Astrocyte (in vitro differentiated cells and primary cell): Measurements from ENCODE around the gene KDM2B.

ENCODE experiments used
- EZH2 ChIP-seq: IDR thresholded peaks from 2 replicates; pipeline ENCODE4 v1.6.1; 2012; ENCODE audit warnings: mild to moderate bottlenecking, low read length, inconsistent platforms; ENCODE audit not compliant: insufficient read depth
- TF ChIP-seq, protein P1 (sequence below): IDR thresholded peaks from 2 replicates; pipeline ENCODE4 v1.5.1; 2011; ENCODE audit warnings: low read depth, mild to moderate bottlenecking, inconsistent platforms, low read length, moderate library complexity; ENCODE audit not compliant: insufficient read depth

DNA sequence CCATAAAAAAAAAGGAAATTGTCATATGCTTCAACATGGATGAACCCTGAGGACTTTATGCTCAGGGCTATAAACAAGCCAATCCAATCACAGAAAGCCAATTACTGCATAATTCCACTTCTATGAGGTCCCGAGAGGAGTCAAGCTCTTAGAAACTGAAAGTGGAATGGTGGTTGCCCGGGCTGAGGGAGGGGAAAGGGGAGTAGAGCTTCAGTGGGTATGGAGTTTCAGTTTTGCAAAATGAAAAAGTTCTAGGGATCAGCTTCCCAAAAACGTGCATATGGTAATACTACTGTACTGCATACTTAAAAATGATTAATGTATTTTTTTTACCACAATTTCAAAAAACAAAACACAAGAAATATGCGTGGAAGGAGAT lies 128.9 kb downstream of the KDM2B start:
- TF ChIP-seq, protein P1, sequence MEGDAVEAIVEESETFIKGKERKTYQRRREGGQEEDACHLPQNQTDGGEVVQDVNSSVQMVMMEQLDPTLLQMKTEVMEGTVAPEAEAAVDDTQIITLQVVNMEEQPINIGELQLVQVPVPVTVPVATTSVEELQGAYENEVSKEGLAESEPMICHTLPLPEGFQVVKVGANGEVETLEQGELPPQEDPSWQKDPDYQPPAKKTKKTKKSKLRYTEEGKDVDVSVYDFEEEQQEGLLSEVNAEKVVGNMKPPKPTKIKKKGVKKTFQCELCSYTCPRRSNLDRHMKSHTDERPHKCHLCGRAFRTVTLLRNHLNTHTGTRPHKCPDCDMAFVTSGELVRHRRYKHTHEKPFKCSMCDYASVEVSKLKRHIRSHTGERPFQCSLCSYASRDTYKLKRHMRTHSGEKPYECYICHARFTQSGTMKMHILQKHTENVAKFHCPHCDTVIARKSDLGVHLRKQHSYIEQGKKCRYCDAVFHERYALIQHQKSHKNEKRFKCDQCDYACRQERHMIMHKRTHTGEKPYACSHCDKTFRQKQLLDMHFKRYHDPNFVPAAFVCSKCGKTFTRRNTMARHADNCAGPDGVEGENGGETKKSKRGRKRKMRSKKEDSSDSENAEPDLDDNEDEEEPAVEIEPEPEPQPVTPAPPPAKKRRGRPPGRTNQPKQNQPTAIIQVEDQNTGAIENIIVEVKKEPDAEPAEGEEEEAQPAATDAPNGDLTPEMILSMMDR, result no peak
- no peak for TF ChIP-seq EZH2
